PC-9 (cell line): ENCODE measurements around the gene SLC25A15. TPM values are rescaled to one million over a fixed set of nuclear protein-coding genes. Genes with fewer than 3 reads are reported as not detected.

ENCODE experiments used
- Bru-seq: library from RNA; stranded (reverse); fragments of 400-500 nt; gene quantifications from one replicate; lab custom pipeline; 2021; lab: Mats Ljungman, UMichigan
- BruChase-seq, 2 experiments: library from RNA; stranded (reverse); fragments of 400-500 nt; gene quantifications; one replicate each; lab custom pipeline; 2021; lab: Mats Ljungman, UMichigan
- BruUV-seq: library from RNA; stranded (reverse); fragments of 400-500 nt; replicated peaks from 2 replicates; lab custom pipeline; 2021; lab: Mats Ljungman, UMichigan
- CTCF ChIA-PET: fragments of 300-600 bp; sonication (Branson Sonifier 250); formaldehyde crosslinking; loops from one replicate; lab custom pipeline; 2022; ENCODE audit warnings: antibody characterized with exemption; lab: Charles Lee
- POLR2A ChIA-PET: fragments of 300-600 bp; sonication (Branson Sonifier 250); formaldehyde crosslinking; loops from one replicate; lab custom pipeline; 2022; ENCODE audit warnings: antibody characterized with exemption; ENCODE audit not compliant: unreplicated experiment; lab: Charles Lee
- DNase-seq, 2 experiments: peaks; one replicate each; pipeline versions ENCODE4 v3.0.0 to v3.0.0-alpha.2; 2015 to 2022; ENCODE audit warnings: mixed read lengths in 1 of 2
- H2AFZ ChIP-seq: fragments of 200-600 bp; sonication (generic); 2 replicates; pipeline ENCODE4 v1.8.1; 2017; ENCODE audit warnings: antibody characterized with exemption
- H3F3A ChIP-seq: fragments of 200-600 bp; sonication (generic); 2 replicates; pipeline ENCODE4 v1.8.1; 2017; ENCODE audit warnings: antibody characterized with exemption, mild to moderate bottlenecking, low read depth; ENCODE audit not compliant: insufficient read depth
- H3K27ac ChIP-seq: fragments of 200-600 bp; sonication (generic); 2 replicates; pipeline ENCODE4 v1.6.1; 2016; ENCODE audit warnings: mixed run types
- H3K27me3 ChIP-seq: fragments of 200-600 bp; sonication (generic); 2 replicates; pipeline ENCODE4 v1.6.1; 2016; ENCODE audit warnings: low read depth, mixed run types; ENCODE audit not compliant: insufficient read depth
- H3K36me3 ChIP-seq: fragments of 200-600 bp; sonication (generic); 2 replicates; pipeline ENCODE4 v1.6.1; 2016; ENCODE audit warnings: low read depth, mixed run types
- H3K4me1 ChIP-seq: fragments of 200-600 bp; sonication (generic); replicated peaks from 2 replicates; pipeline ENCODE4 v1.6.1; 2016; ENCODE audit warnings: mixed run types; ENCODE audit not compliant: insufficient read depth
- H3K4me2 ChIP-seq: fragments of 200-600 bp; sonication (generic); 2 replicates; pipeline ENCODE4 v1.6.1; 2017; ENCODE audit warnings: mixed run types
- H3K4me3 ChIP-seq: fragments of 200-600 bp; sonication (generic); 2 replicates; pipeline ENCODE4 v1.6.1; 2016; ENCODE audit warnings: mixed run types
- H3K79me2 ChIP-seq: fragments of 200-600 bp; sonication (generic); 2 replicates; pipeline ENCODE4 v1.6.1; 2017; ENCODE audit warnings: low read depth, mixed run types
- H3K9me2 ChIP-seq: fragments of 200-600 bp; sonication (generic); 2 replicates; pipeline ENCODE4 v1.8.1; 2017; ENCODE audit warnings: mild to moderate bottlenecking; ENCODE audit not compliant: insufficient read depth
- H3K9me3 ChIP-seq: fragments of 200-600 bp; sonication (generic); 2 replicates; pipeline ENCODE4 v1.8.1; 2016; ENCODE audit warnings: low read depth; ENCODE audit not compliant: insufficient read depth
- H4K20me1 ChIP-seq: fragments of 200-600 bp; sonication (generic); 2 replicates; pipeline ENCODE4 v1.8.1; 2017; ENCODE audit not compliant: insufficient read depth
- CTCF ChIP-seq: fragments of 200-600 bp; sonication (generic); conservative IDR thresholded peaks from 2 replicates; pipeline ENCODE4 v1.6.1; 2017; ENCODE audit warnings: mixed run types, antibody characterized with exemption, mild to moderate bottlenecking, moderate library complexity
- EZH2 ChIP-seq: fragments of 200-600 bp; sonication (generic); IDR thresholded peaks from 2 replicates; pipeline ENCODE4 v1.8.0; 2017; ENCODE audit warnings: antibody characterized with exemption, low read depth
- intact Hi-C: fragments of 100-400 bp; cut with micrococcal nuclease; formaldehyde crosslinking; loops from one replicate; pipeline ENCODE4 v1.10.0; 2022; ENCODE audit not compliant: unreplicated experiment
- long read RNA-seq: library from polyadenylated mRNA; stranded (forward); transcript quantifications from one replicate; pipeline ENCODE4 v2.0.0, GENCODE V29; 2022
- total RNA-seq: library from RNA; stranded (reverse); gene quantifications from 2 replicates; pipeline ENCODE4 v1.2.3, GENCODE V29; 2021

SLC25A15 gene
- total RNA-seq (7.2 and 10.9 TPM in 2 replicates), Bru-seq, nascent RNA (percentile 54 among the genes with signal in this experiment), BruChase-seq, experiment 1, labeled RNA remaining after a 2-hour chase (percentile 45 among the genes with signal in this experiment), BruChase-seq, experiment 2, labeled RNA remaining after a 6-hour chase (percentile 63 among the genes with signal in this experiment)
- long read RNA-seq, transcript SLC25A15-201 (7 exons, 1,586 nt) = major isoform, 5 of 5 reads
- long read RNA-seq, partial matches to known transcripts = 0 of 5 reads
- long read RNA-seq, other reads (novel, unspliced or antisense) = 0 of 5 reads

- no TSS peak for BruUV-seq
- peak; percentile 66 to 88 for DNase-seq
Measured at GRCh38 chr13:40789275-40790153, at the start of gene SLC25A15. TSS of gene SLC25A15 (plus strand) at chr13:40789611. CDS start at chr13:40793227, 3,616 bp downstream.

DNA sequence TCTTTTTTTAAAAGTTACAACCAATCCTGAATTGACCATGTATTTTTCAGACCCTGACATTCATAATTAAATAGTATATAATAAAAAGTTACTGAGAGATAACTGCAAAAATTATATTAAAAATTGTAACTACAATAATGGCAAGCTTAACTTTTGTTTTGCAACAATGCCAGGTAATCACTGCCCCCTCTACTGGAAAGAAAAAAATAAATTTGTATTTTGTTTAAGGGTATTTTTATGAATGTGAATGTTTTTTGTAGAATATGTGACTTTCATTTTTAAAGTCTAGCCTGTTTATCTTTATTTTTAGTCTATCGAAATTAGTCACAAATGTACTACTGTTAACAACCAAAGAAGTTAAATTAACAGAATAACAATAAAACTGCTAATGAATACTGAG is 40.1 kb upstream of the SLC25A15 start:
- H3K79me2 ChIP-seq = no peaks in the 10 kb centered on the region
- ChIA-PET POLR2A (no interaction called here), CTCF (no interaction called here)
- TF ChIP-seq EZH2 = no peak
- peak; percentile 41 for TF ChIP-seq CTCF
- no peaks in the 10 kb centered on the region for H3F3A ChIP-seq
- H2AFZ ChIP-seq = no peak overlapping the region
- no peak overlapping the region for H3K4me3 ChIP-seq
- no peak for DNase-seq
- no peaks in the 10 kb centered on the region for H4K20me1 ChIP-seq
- no peaks in the 10 kb centered on the region for H3K27me3 ChIP-seq
- no peak overlapping the region for H3K4me2 ChIP-seq
- no TSS peak for BruUV-seq
- no peak overlapping the region for H3K27ac ChIP-seq
- H3K9me3 ChIP-seq = no peaks in the 10 kb centered on the region
- intact Hi-C loops = no loop called here
- H3K9me2 ChIP-seq = no peaks in the 10 kb centered on the region
- H3K36me3 ChIP-seq = peaks cover 3% of the 10 kb centered on the region; the same call in 1 of the 2 replicates
- H3K4me1 ChIP-seq = no peaks in the 10 kb centered on the region

More at GRCh38 chr13:40789275-40790153, at the start of gene SLC25A15:
- H3F3A ChIP-seq = no peaks in the 10 kb centered on the region
- H3K79me2 ChIP-seq = 0 out of 2 replicates have a peak, but pooled peaks cover 9% of the 10 kb centered on the region
- H3K27ac ChIP-seq = peak within 1 kb of the TSS; percentile 72
- peak within 1 kb of the TSS; percentile 88 for H3K4me2 ChIP-seq
- H3K9me2 ChIP-seq = no peaks in the 10 kb centered on the region
- ChIA-PET CTCF (no interaction called here), POLR2A (interaction anchor here (0.7 kb wide), 1 partner anchor 153 kb away, joined by 3 read pairs; no protein-coding TSS in a partner anchor)
- no peak for TF ChIP-seq CTCF
- no peak for TF ChIP-seq EZH2
- H3K4me1 ChIP-seq = peaks cover 6% of the 10 kb centered on the region; the same call in 1 of the 2 replicates
- intact Hi-C loops = loop anchor here (1.0 to 5.0 kb wide), 3 partner anchors 18 to 273 kb away; partner anchors contain the start of genes MRPS31 and WBP4
- no peaks in the 10 kb centered on the region for H4K20me1 ChIP-seq
- no peaks in the 10 kb centered on the region for H3K36me3 ChIP-seq
- H3K9me3 ChIP-seq = no peaks in the 10 kb centered on the region
- H2AFZ ChIP-seq = peak within 1 kb of the TSS; percentile 94
- no peaks in the 10 kb centered on the region for H3K27me3 ChIP-seq
- H3K4me3 ChIP-seq = peak within 1 kb of the TSS; percentile 94

- Histone ChIP-seq H3F3A (no peaks in the 10 kb centered on the region), H3K27ac (no peak overlapping the region), H3K27me3 (no peaks in the 10 kb centered on the region), H3K36me3 (no peaks in the 10 kb centered on the region), H3K4me3 (no peak overlapping the region), H3K4me1 (no peaks in the 10 kb centered on the region), H3K9me3 (no peaks in the 10 kb centered on the region), H2AFZ (no peak overlapping the region), H4K20me1 (no peaks in the 10 kb centered on the region), H3K79me2 (no peaks in the 10 kb centered on the region), H3K4me2 (no peak overlapping the region), H3K9me2 (no peaks in the 10 kb centered on the region)
- ChIA-PET CTCF (no interaction called here), POLR2A (no interaction called here)
- BruUV-seq = no TSS peak
- TF ChIP-seq EZH2 (no peak), CTCF (no peak)
- DNase-seq = no peak
- intact Hi-C loops = no loop called here
Measured at GRCh38 chr13:40755082-40755700, 34.2 kb upstream of the SLC25A15 start.
